ENCODE results near the gene TSKU.
"Not testable (repeated sequence)": the region's sequence is repeated elsewhere in the genome, so short reads cannot be mapped to it uniquely, and the experiment has no call there.

TSKU gene, protein sequence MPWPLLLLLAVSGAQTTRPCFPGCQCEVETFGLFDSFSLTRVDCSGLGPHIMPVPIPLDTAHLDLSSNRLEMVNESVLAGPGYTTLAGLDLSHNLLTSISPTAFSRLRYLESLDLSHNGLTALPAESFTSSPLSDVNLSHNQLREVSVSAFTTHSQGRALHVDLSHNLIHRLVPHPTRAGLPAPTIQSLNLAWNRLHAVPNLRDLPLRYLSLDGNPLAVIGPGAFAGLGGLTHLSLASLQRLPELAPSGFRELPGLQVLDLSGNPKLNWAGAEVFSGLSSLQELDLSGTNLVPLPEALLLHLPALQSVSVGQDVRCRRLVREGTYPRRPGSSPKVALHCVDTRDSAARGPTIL

DNA sequence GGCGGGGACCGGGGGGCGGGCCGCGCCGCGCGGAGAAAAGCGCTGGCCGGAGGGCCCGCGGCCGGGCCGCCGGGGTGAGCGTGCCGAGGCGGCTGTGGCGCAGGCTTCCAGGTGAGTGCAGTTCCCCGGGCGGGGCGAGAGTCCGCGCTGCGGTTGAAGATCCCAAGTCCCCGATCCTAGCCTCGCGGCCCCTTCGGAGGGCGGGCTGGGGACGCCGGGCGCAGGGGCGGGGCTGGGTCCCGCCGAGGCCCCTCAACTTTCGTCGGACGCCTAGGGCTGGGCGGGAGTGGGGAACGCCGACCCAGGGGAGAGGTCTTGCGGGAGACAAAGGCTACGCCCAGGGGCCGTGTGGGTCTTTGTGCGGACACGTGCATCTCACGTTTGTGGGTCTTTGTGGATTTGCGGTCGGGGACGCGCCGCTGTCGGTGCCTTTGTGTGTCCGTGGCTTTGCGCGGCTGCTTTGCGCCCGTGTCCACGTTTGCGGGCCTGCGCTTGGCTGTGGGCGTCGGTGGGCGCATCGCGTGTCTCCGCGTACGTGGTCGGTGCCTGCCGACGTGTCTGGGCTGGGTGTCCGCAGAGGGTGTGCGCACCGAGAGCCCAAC lies at the start of gene TSKU:
Gene TSKU (plus strand): TSS at position 63 of the 602 bp plus-strand sequence. CDS start 12,261 bp downstream, outside the sequence.
- Histone ChIP-seq H3K9me3 (ENCODE audit: insufficient read depth, low read length) (peaks cover 3% of the 10 kb centered on the region; the same call in 1 of the 2 replicates), H3K36me3 (ENCODE audit: insufficient read depth, insufficient read length, low read length) (peaks cover 19% of the 10 kb centered on the region), H3K4me1 (ENCODE audit: insufficient read depth, insufficient read length) (peaks cover 11% of the 10 kb centered on the region), H3K9ac (ENCODE audit: insufficient read length, low read depth) (peak within 1 kb of the TSS; percentile 96), H3K27me3 (ENCODE audit: insufficient read depth, insufficient read length) (no peaks in the 10 kb centered on the region), H3K4me3 (ENCODE audit: insufficient read length, low read depth) (peak within 1 kb of the TSS; percentile 89)
- TF ChIP-seq SUZ12 (IDR thresholded peaks at IDR 0.05; ENCODE audit: extremely low read depth, insufficient read depth, insufficient read length) (no peak), ZNF274 (IDR thresholded peaks at IDR 0.05; ENCODE audit: low read depth, low read length) (no peak), YY1 (IDR thresholded peaks at IDR 0.05; ENCODE audit: insufficient read depth, insufficient read length) (no peak)
- peak; percentile 58 for DNase-seq (ENCODE audit: low read depth, low spot score)

DNA sequence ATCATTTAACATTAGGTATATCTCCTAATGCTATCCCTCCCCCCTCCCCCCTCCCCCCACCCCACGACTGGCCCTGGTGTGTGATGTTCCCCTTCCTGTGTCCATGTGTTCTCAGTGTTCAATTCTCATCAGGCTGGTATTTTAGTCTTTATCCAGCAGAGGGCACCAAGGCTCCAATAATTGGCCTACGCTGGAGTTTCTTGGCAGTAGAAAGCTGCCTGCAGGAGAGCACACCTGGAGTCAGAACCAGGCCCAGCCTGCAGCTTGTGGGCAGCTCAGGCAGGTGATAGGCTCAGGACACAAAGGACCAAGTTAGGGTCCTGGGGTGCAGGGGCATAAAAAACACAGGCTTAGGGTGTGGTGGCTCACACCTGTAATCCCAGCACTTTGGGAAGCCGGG lies 49.2 kb upstream of the TSKU start:
- not testable (repeated sequence) for H3K9me3 ChIP-seq (ENCODE audit: insufficient read depth, low read length); H3K27me3 ChIP-seq (ENCODE audit: insufficient read depth, insufficient read length); H3K4me1 ChIP-seq (ENCODE audit: insufficient read depth, insufficient read length); H3K4me3 ChIP-seq (ENCODE audit: insufficient read length, low read depth); H3K9ac ChIP-seq (ENCODE audit: insufficient read length, low read depth); DNase-seq (ENCODE audit: low read depth, low spot score); H3K36me3 ChIP-seq (ENCODE audit: insufficient read depth, insufficient read length, low read length)

DNA sequence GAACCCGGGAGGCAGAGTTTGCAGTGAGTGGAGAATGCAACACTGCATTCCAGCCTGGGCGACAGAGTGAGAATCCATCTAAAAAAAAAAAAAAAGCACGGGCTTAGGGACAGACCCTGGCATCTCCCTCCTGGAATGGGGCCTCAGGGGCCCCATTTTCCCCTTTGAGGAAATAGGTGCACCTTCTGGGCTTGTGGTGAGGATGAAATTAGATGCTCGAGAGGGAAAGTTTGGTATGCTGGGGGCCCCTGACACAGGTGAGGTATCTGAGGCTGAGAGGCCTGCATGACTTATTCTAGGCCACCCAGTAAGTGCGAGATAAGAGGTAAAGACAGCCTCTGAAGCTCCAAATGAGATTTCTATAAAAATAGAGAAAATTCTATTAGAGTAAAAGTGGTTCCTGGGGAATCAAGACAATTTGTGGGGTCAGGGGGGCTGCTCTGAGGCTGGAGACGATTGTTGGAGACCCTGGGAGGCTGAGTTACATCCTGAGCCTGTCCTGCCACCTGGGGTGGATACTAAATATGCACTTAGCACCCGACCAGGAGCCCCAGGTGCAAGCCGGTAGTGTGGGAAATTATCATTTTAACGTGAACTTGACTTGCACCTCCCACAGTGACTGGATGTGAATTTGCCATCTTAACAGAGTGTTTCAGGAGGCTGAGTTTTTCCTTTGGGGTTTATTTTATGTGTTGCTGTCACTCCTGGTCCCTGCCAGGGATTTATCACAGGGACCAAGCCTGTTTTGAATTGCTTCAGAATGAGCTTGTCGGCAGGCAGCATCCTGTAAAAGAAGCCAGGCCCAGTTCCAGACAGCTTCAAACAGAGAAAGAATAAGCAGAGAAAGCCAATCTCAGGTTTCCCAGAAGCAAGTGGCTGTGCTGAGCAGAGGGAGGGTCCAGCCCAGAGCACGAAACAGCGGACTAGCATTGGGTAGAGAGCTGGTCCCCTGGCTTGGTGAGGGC lies 48.4 kb upstream of the TSKU start:
- Histone ChIP-seq H3K9me3 (ENCODE audit: insufficient read depth, low read length) (no peaks in the 10 kb centered on the region), H3K36me3 (ENCODE audit: insufficient read depth, insufficient read length, low read length) (no peaks in the 10 kb centered on the region), H3K4me1 (ENCODE audit: insufficient read depth, insufficient read length) (peaks cover 8% of the 10 kb centered on the region), H3K9ac (ENCODE audit: insufficient read length, low read depth) (no peak overlapping the region), H3K4me3 (ENCODE audit: insufficient read length, low read depth) (no peak overlapping the region), H3K27me3 (ENCODE audit: insufficient read depth, insufficient read length) (no peaks in the 10 kb centered on the region)
- TF ChIP-seq YY1 (IDR thresholded peaks at IDR 0.05; ENCODE audit: insufficient read depth, insufficient read length): no peak
- no peak for TF ChIP-seq SUZ12 (IDR thresholded peaks at IDR 0.05; ENCODE audit: extremely low read depth, insufficient read depth, insufficient read length)
- TF ChIP-seq ZNF274 (IDR thresholded peaks at IDR 0.05; ENCODE audit: low read depth, low read length): no peak
- no peak for DNase-seq (ENCODE audit: low read depth, low spot score)

DNA sequence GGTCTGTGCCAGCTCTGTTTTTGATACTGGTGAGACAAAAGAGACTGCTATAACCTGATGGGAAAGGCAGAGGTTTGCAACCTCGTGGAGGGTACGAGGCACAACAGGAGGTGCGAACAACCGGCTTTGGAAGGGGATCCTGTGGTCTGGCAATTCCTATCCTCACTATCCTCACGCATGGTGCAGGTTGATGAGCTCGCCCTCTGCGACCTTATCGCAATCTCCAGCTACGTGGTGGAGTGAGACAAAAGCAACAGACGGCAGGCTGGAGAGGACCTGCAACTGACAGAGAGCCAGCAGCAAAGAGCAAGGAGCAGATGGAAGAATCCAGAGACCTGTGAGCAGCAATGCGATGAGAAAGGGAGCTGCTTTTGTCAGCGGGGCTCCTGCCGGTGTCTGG lies 47.3 kb upstream of the TSKU start:
- H3K9me3 ChIP-seq (ENCODE audit: insufficient read depth, low read length): no peaks in the 10 kb centered on the region
- H3K4me3 ChIP-seq (ENCODE audit: insufficient read length, low read depth): no peak overlapping the region
- no peak overlapping the region for H3K9ac ChIP-seq (ENCODE audit: insufficient read length, low read depth)
- H3K4me1 ChIP-seq (ENCODE audit: insufficient read depth, insufficient read length): peaks cover 8% of the 10 kb centered on the region
- DNase-seq (ENCODE audit: low read depth, low spot score): no peak
- TF ChIP-seq ZNF274 (IDR thresholded peaks at IDR 0.05; ENCODE audit: low read depth, low read length): no peak
- TF ChIP-seq SUZ12 (IDR thresholded peaks at IDR 0.05; ENCODE audit: extremely low read depth, insufficient read depth, insufficient read length): no peak
- no peak for TF ChIP-seq YY1 (IDR thresholded peaks at IDR 0.05; ENCODE audit: insufficient read depth, insufficient read length)
- H3K36me3 ChIP-seq (ENCODE audit: insufficient read depth, insufficient read length, low read length): no peaks in the 10 kb centered on the region
- peaks cover 2% of the 10 kb centered on the region for H3K27me3 ChIP-seq (ENCODE audit: insufficient read depth, insufficient read length)

DNA sequence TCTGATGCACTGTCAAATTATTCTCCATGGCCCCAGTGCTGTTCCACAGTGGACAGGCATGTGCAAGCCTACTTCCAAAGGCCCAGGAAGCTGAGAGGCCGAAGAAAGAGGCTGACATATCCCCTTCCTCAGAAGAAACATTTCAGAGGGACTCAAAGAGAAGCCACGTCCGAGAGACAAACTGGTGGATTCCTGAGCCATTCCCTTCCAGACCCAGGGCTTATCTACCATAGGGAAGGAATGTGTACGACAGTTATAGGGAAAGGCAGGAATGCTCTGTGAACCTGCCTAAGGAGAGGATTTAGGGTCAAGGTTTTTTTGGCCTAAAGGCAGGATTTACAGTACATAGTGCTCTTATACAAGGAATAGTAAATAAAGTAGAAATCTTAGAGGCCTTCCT lies 46.9 kb upstream of the TSKU start:
- peaks cover 8% of the 10 kb centered on the region for H3K4me1 ChIP-seq (ENCODE audit: insufficient read depth, insufficient read length)
- H3K36me3 ChIP-seq (ENCODE audit: insufficient read depth, insufficient read length, low read length): no peaks in the 10 kb centered on the region
- peaks cover 2% of the 10 kb centered on the region for H3K27me3 ChIP-seq (ENCODE audit: insufficient read depth, insufficient read length)
- no peak overlapping the region for H3K4me3 ChIP-seq (ENCODE audit: insufficient read length, low read depth)
- H3K9ac ChIP-seq (ENCODE audit: insufficient read length, low read depth): peak overlapping the region; percentile 26
- TF ChIP-seq YY1 (IDR thresholded peaks at IDR 0.05; ENCODE audit: insufficient read depth, insufficient read length) (no peak), ZNF274 (IDR thresholded peaks at IDR 0.05; ENCODE audit: low read depth, low read length) (no peak), SUZ12 (IDR thresholded peaks at IDR 0.05; ENCODE audit: extremely low read depth, insufficient read depth, insufficient read length) (no peak)
- no peaks in the 10 kb centered on the region for H3K9me3 ChIP-seq (ENCODE audit: insufficient read depth, low read length)
- DNase-seq (ENCODE audit: low read depth, low spot score): no peak

DNA sequence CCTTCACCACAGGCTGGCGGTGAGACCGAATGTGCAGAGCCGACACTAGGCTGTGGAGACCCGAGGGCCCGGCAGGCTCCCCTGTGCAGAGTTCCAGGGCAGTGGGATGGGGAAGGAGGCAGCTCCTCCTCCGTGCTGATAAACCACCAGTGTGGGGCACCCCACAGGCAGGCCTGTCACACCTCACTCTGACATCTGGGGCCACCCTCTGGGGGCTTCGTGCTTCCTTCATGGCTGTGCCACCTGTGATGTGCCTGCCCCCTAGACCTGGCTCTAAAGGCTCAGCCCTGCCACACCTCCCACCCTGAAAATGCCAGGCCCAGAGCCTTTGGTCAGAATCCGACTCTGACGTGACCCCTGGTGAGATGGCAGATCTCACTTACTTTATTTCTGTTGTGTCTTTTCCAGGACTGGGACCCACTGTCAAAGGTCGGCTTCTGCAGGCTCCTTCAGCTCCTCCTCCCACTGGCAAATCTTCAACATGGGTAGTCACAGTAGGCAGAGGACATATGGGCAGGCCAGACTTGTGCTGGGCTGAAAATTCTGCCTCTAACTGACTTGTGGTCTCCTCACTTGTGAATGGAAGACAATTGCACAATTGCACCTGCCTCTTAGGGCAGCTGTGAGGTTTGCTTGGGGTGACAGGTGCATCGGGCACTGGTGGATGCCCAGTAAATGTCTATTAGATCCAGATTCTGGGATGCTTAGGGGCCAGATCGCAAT lies 46.2 kb upstream of the TSKU start:
- Histone ChIP-seq H3K9ac (ENCODE audit: insufficient read length, low read depth) (peak overlapping the region; percentile 26), H3K36me3 (ENCODE audit: insufficient read depth, insufficient read length, low read length) (no peaks in the 10 kb centered on the region), H3K4me3 (ENCODE audit: insufficient read length, low read depth) (no peak overlapping the region), H3K9me3 (ENCODE audit: insufficient read depth, low read length) (no peaks in the 10 kb centered on the region), H3K4me1 (ENCODE audit: insufficient read depth, insufficient read length) (peaks cover 8% of the 10 kb centered on the region), H3K27me3 (ENCODE audit: insufficient read depth, insufficient read length) (peaks cover 2% of the 10 kb centered on the region)
- no peak for DNase-seq (ENCODE audit: low read depth, low spot score)
- no peak for TF ChIP-seq ZNF274 (IDR thresholded peaks at IDR 0.05; ENCODE audit: low read depth, low read length)
- TF ChIP-seq SUZ12 (IDR thresholded peaks at IDR 0.05; ENCODE audit: extremely low read depth, insufficient read depth, insufficient read length): no peak
- no peak for TF ChIP-seq YY1 (IDR thresholded peaks at IDR 0.05; ENCODE audit: insufficient read depth, insufficient read length)

Data from NT2/D1 (cell line).